GM19043 (cell line): Measurements from ENCODE around the gene SDCBP2.

Experiments
- ATAC-seq: cut with Tn5 transposase; IDR thresholded peaks from one replicate; pipeline ENCODE4 v1.9.1; 2021; ENCODE audit warnings: low read depth; ENCODE audit not compliant: unreplicated experiment

SDCBP2 gene

GRCh38 chr20:1298888-1299511 is 29.9 kb downstream of the SDCBP2 start:
- no peak for ATAC-seq

GRCh38 chr20:1298166-1298565 is 30.8 kb downstream of the SDCBP2 start:
- no peak for ATAC-seq

- no peak for ATAC-seq
These were observed 31.5 kb downstream of the SDCBP2 start for GRCh38 chr20:1297486-1297885.

- ATAC-seq: no peak
These were observed 32.0 kb downstream of the SDCBP2 start for GRCh38 chr20:1296922-1297321.

GRCh38 chr20:1296117-1296610 is 32.8 kb downstream of the SDCBP2 start:
- ATAC-seq: no peak

- ATAC-seq: no peak
These were observed 33.5 kb downstream of the SDCBP2 start for GRCh38 chr20:1295276-1295930.

GRCh38 chr20:1294497-1294896 is 34.4 kb downstream of the SDCBP2 start:
- no peak for ATAC-seq

GRCh38 chr20:1293641-1294379 is 35.1 kb downstream of the SDCBP2 start:
- no peak for ATAC-seq

GRCh38 chr20:1292620-1293019 is 36.3 kb downstream of the SDCBP2 start:
- no peak for ATAC-seq

GRCh38 chr20:1291191-1291741 is 37.7 kb downstream of the SDCBP2 start:
- no peak for ATAC-seq

GRCh38 chr20:1287787-1288569 is 41.0 kb downstream of the SDCBP2 start:
- no peak for ATAC-seq

GRCh38 chr20:1287306-1287705 is 41.6 kb downstream of the SDCBP2 start:
- ATAC-seq: no peak

GRCh38 chr20:1286267-1287024 is 42.5 kb downstream of the SDCBP2 start:
- no peak for ATAC-seq

- ATAC-seq: no peak
These were observed 45.1 kb downstream of the SDCBP2 start for GRCh38 chr20:1283522-1284510.

GRCh38 chr20:1282966-1283365 is 46.0 kb downstream of the SDCBP2 start:
- no peak for ATAC-seq

- ATAC-seq: no peak
These were observed 47.5 kb downstream of the SDCBP2 start for GRCh38 chr20:1281279-1282057.

GRCh38 chr20:1280195-1281102 is 48.5 kb downstream of the SDCBP2 start:
- ATAC-seq: no peak
